ENCODE data around the gene C15orf61. TPM values are rescaled to one million over a fixed set of nuclear protein-coding genes. Genes with fewer than 3 reads are reported as not detected.

Gene C15orf61
- total RNA-seq, 3 donors from 2014 or later (not counting 1 experiment from before 2014, with no cell fraction given): 8.7 to 16.4 (median 12.6) TPM

DNA sequence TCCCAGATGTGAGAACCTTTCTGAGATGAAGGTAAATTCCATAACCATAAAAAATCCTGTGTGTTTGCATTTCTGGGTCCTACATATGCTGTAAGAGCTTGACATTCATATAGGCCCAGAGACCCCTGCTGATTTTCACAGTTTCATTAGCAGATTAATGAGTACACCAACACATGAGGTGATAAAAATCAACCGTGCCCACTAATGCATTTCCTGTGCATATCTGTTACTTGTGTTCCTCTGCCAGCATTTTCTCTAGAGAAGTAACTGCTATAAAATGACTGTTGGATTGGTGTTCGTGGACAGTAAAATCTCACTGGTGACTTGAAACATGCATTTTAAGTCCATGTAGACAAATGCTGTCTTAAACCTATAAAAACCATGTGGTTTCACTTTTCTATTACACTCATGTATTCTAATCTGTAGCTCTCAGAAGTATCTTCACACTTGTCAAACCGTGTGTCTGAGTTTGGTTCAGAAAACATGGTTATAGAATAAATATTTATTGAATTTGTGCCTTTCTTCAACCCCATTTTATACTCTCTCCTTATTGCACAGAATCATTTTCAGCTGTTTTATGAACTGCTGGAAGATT, 36.1 kb downstream of the C15orf61 start:
- peaks cover 15 to 21% of the 10 kb centered on the region in 2 donors for H3K4me1 Mint-ChIP-seq
- no peaks in the 10 kb centered on the region for H3K4me1 ChIP-seq (ENCODE audit: control insufficient read depth, insufficient read depth, low read length)
- no peak overlapping the region for H3K4me3 ChIP-seq (ENCODE audit: low read length)
- peaks cover 11% of the 10 kb centered on the region for H3K36me3 Mint-ChIP-seq
- TF ChIP-seq, protein P1, sequence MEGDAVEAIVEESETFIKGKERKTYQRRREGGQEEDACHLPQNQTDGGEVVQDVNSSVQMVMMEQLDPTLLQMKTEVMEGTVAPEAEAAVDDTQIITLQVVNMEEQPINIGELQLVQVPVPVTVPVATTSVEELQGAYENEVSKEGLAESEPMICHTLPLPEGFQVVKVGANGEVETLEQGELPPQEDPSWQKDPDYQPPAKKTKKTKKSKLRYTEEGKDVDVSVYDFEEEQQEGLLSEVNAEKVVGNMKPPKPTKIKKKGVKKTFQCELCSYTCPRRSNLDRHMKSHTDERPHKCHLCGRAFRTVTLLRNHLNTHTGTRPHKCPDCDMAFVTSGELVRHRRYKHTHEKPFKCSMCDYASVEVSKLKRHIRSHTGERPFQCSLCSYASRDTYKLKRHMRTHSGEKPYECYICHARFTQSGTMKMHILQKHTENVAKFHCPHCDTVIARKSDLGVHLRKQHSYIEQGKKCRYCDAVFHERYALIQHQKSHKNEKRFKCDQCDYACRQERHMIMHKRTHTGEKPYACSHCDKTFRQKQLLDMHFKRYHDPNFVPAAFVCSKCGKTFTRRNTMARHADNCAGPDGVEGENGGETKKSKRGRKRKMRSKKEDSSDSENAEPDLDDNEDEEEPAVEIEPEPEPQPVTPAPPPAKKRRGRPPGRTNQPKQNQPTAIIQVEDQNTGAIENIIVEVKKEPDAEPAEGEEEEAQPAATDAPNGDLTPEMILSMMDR (IDR thresholded peaks at IDR 0.05): no peak
- H3K27me3 ChIP-seq (ENCODE audit: control insufficient read depth, insufficient read depth, low read length): no peaks in the 10 kb centered on the region
- DNase-seq (no peak), ATAC-seq (peak; percentile 40 to 69 (median 58))
- H3K9me3 Mint-ChIP-seq: no peaks in the 10 kb centered on the region
- peaks cover 5% of the 10 kb centered on the region for H3K36me3 ChIP-seq (ENCODE audit: control insufficient read depth, insufficient read depth, low read length)
- H3K27ac Mint-ChIP-seq: peak overlapping the region; percentile 70 to 77
- intact Hi-C loops (cut with micrococcal nuclease): no loop called here
- H3K9me3 ChIP-seq (ENCODE audit: control insufficient read depth, insufficient read depth, low read length): no peaks in the 10 kb centered on the region
- H3K27ac ChIP-seq (ENCODE audit: low read length): no peak overlapping the region
- H3K27me3 Mint-ChIP-seq (ENCODE audit: low read depth in 2 of 2): no peaks in the 10 kb centered on the region
- WGBS (ENCODE audit: insufficient coverage): 39% methylated on average over 2 of the region's 3 CpGs
- peak overlapping the region; percentile 32 for H3K4me3 Mint-ChIP-seq

DNA sequence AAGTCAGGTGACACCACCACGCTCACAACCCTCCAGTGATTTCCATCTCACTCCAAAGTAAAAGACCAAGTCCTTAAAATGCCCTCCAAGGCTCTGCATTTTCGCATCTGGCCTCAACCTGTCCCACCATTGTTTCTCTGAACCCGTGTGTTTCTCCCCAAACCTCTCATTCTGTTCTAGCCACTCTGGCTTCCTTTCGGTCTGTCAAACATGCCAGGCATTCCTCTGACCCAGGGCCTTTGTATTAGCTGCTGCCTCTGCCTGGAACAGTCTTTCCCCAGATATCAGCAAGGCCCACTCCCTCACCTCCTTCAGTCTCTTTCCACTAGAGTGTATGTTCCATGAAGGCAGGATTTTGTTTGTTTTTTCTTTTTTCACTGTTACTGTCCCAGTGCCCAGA, 37.6 kb downstream of the C15orf61 start:
- Mint-ChIP-seq H3K4me1 (peaks cover 15 to 26% of the 10 kb centered on the region in 2 donors), H3K27me3 (ENCODE audit: low read depth in 2 of 2) (no peaks in the 10 kb centered on the region), H3K9me3 (no peaks in the 10 kb centered on the region), H3K36me3 (peaks cover 11% of the 10 kb centered on the region), H3K4me3 (no peak overlapping the region), H3K27ac (no peak overlapping the region)
- DNase-seq: no peak
- Histone ChIP-seq H3K4me1 (ENCODE audit: control insufficient read depth, insufficient read depth, low read length) (no peaks in the 10 kb centered on the region), H3K27ac (ENCODE audit: low read length) (no peak overlapping the region), H3K36me3 (ENCODE audit: control insufficient read depth, insufficient read depth, low read length) (peaks cover 5% of the 10 kb centered on the region), H3K9me3 (ENCODE audit: control insufficient read depth, insufficient read depth, low read length) (no peaks in the 10 kb centered on the region), H3K27me3 (ENCODE audit: control insufficient read depth, insufficient read depth, low read length) (no peaks in the 10 kb centered on the region), H3K4me3 (ENCODE audit: low read length) (no peak overlapping the region)
- TF ChIP-seq, protein P1 (IDR thresholded peaks at IDR 0.05): no peak
- ATAC-seq: no peak
- intact Hi-C loops (cut with micrococcal nuclease): no loop called here
- 98% methylated on average over 4 of the region's 4 CpGs for WGBS (ENCODE audit: insufficient coverage)

DNA sequence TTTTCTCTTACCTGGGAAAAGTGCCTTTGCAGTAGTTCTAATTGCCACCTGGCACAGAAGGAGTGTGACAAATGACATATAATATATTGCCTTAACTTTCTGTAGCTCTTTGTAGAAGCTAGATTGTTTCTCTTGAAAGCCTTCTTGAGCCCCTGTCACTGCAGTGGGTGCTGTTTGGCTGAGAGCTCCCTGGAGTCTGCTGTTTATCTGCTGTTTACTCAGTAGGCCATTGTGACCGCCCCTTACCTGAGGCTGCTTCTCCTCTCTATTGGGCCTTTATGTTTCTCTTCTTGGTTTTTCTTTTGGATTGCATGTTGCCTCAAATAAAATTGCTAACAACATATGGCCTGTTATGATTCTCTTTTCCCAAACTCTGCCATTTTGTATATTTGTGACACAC, 38.2 kb downstream of the C15orf61 start:
- Mint-ChIP-seq H3K9me3 (no peaks in the 10 kb centered on the region), H3K36me3 (peaks cover 11% of the 10 kb centered on the region), H3K27me3 (ENCODE audit: low read depth in 2 of 2) (no peaks in the 10 kb centered on the region), H3K27ac (no peak overlapping the region), H3K4me1 (peaks cover 17 to 30% of the 10 kb centered on the region in 2 donors), H3K4me3 (no peak overlapping the region)
- Histone ChIP-seq H3K27me3 (ENCODE audit: control insufficient read depth, insufficient read depth, low read length) (no peaks in the 10 kb centered on the region), H3K36me3 (ENCODE audit: control insufficient read depth, insufficient read depth, low read length) (peaks cover 5% of the 10 kb centered on the region), H3K4me1 (ENCODE audit: control insufficient read depth, insufficient read depth, low read length) (no peaks in the 10 kb centered on the region), H3K27ac (ENCODE audit: low read length) (no peak overlapping the region), H3K9me3 (ENCODE audit: control insufficient read depth, insufficient read depth, low read length) (no peaks in the 10 kb centered on the region), H3K4me3 (ENCODE audit: low read length) (no peak overlapping the region)
- DNase-seq: no peak
- TF ChIP-seq, protein P1 (IDR thresholded peaks at IDR 0.05): no peak
- no peak for ATAC-seq
- intact Hi-C loops (cut with micrococcal nuclease): no loop called here
- WGBS (ENCODE audit: insufficient coverage): 100% methylated on average over 1 of the region's 1 CpG

DNA sequence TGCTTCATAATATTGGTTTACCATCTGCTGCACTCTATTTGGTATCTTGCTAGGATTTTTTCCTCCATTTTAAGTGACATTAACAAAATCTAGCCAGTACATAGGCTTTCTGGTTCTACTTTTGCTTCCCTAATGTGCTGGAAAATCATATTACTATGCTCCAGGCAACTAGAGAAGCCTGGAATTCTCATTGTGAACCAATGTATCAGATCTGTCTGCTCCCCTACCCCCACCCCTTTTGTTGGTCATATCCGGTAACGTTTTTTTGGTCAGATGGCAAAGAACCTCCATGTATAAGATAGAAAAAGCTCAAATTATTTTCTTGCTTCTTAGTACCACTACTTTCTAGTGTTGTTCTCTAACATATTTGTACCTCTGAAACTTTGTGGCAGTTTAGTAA, 38.6 kb downstream of the C15orf61 start:
- TF ChIP-seq, protein P1 (IDR thresholded peaks at IDR 0.05): no peak
- peaks cover 5% of the 10 kb centered on the region for H3K36me3 ChIP-seq (ENCODE audit: control insufficient read depth, insufficient read depth, low read length)
- Mint-ChIP-seq H3K36me3 (peaks cover 11% of the 10 kb centered on the region), H3K4me1 (peaks cover 21 to 33% of the 10 kb centered on the region in 2 donors), H3K4me3 (no peak overlapping the region), H3K27me3 (ENCODE audit: low read depth in 2 of 2) (no peaks in the 10 kb centered on the region), H3K27ac (no peak overlapping the region), H3K9me3 (no peaks in the 10 kb centered on the region)
- intact Hi-C loops (cut with micrococcal nuclease): no loop called here
- ATAC-seq (no peak), DNase-seq (no peak)
- no peaks in the 10 kb centered on the region for H3K4me1 ChIP-seq (ENCODE audit: control insufficient read depth, insufficient read depth, low read length)
- no peaks in the 10 kb centered on the region for H3K27me3 ChIP-seq (ENCODE audit: control insufficient read depth, insufficient read depth, low read length)
- no peak overlapping the region for H3K4me3 ChIP-seq (ENCODE audit: low read length)
- WGBS (ENCODE audit: insufficient coverage): no CpG with 5 or more reads among the region's 2 CpGs
- no peaks in the 10 kb centered on the region for H3K9me3 ChIP-seq (ENCODE audit: control insufficient read depth, insufficient read depth, low read length)
- no peak overlapping the region for H3K27ac ChIP-seq (ENCODE audit: low read length)
